DMS153 (cell line): Measurements from ENCODE around the gene AFDN.

Experiments
- DNase-seq: peaks from one replicate; lab custom pipeline; 2025; lab: John Stamatoyannopoulos, UW

AFDN gene

DNA sequence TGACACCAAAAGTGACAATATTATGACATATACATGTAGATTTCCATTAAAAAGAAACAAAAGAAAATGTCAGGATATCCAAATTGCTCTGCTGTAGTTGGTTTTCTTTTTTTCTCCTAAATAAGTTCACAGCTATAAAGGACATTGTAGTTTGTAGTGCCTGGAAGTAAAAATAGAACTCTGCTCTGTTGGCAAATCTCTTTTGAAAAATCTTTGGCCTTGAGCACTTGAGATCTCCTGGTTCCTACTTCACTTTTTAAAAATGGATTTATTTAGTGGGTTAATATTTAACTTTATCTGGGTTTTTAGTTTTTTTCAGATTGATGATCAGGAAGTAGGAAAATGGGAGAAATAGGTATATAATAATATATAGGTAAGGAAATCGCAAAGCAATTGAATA lies 52.9 kb downstream of the AFDN start:
- DNase-seq, result no peak

- no peak for DNase-seq
These were observed 54.6 kb downstream of the AFDN start for GRCh38 chr6:167881327-167881726.

DNA sequence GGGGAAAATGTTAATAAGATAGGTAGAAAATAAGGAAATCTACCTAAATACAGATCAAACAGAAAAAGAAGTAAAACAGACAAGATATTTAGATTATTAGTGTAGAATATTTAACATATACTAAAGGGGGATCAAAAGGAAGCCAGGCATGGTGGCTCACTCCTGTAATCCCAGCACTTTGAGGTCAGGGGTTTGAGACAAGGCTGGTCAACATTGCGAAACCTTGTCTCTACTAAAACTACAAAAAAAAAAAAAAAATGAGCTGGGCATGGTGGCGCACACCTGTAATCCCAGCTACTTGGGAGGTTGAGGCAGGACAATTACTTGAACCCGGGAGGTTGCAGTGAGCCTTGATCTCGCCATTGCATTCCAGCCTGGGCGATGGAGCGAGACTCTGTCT lies 55.5 kb downstream of the AFDN start:
- DNase-seq, result no peak

GRCh38 chr6:167888098-167888497 lies 61.4 kb downstream of the AFDN start:
- DNase-seq, result no peak

DNA sequence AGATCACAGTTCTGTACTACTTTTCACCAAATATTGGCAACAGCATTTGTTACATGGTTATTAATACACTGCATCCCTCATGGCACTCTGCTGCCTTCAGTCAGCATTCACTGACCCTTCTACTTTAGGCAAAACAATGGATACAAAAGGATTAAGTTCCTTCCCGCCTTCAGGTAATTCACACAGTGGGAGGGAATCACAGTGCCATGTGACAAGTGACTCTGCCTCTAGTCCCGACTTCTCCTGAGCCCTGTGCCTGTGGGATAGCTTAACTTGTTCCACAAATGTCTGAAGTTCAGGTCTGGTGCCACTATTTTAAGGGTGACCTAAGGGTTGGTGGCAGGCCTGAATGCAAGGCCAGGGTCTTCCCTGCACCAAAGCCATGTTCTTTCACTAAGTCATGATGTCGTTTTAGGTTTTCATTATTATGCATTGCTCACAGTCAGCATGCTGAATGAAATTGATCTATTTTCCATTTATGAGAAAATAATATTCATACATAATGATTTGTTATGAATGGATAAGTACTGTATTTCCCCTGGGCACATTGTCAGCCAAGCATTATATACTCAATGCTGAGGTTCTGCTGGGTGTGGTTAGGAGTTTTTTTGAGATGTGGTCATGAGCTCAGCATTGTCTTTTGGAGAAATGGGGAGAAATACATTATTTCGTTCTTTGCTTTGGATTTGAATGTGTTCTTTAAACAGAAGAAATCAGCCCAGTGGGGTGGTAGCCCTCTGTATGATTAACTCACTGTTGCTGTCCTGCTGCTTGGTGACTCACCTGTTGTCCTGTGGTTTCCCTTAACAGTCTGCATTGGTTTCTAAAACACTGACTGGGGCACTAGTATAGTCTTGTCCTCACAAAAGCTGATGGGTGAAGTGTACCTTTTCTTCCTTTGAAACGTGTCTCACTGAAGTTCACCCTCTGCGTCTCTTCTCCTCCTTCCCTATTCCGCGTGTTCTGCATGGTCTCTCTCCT lies 66.4 kb downstream of the AFDN start:
- DNase-seq, result no peak

DNA sequence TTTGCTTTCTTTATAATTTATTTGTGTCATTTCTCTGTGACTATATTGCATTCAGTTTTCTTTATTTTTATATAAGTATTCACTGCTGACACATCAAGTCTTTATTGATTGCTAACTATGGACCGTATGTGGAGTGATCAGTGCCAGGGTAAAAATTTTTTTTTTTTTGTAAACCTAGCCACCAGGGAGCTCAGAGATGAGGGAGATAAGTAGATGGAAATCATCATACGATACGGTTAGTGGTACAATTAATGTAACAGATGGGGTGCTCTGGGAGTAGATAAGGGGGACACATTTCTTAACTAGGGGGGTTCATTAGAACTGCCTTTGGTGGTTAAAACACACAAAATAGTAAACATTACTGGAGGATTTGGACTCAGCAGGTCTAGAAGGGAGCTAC lies 68.3 kb downstream of the AFDN start:
- DNase-seq, result no peak

- no peak for DNase-seq
These were observed 69.9 kb downstream of the AFDN start for GRCh38 chr6:167896648-167897047.

DNA sequence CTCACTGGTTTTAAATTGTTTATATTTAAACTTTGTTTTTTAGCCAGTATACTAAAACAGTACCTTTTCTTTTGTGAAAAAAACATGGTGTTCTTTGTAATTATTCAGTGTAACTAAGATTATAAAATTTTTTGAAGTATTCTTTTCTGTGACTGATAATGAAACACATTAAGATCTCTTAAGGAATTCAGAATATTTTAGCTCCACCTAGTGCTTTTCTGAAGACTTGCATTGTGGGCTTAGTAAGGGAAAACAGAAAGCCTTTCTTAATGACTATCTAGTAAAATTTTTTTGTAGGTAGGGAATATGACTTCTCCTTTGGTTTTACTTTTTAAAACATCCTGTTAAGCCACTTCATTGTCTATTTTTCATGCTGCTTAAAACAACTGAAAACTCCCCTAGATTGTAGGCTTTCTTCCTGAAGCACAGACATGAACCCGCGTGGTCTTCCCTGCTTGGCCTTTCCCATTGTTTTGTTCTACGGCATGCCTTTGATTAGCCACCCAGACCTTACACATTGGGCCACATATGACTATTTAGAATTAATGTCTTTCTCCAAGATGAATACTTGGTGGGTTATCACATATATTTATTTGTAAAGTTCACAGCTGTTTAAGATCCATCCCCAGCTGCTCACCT lies 72.1 kb downstream of the AFDN start:
- DNase-seq, result peak; percentile 2

DNA sequence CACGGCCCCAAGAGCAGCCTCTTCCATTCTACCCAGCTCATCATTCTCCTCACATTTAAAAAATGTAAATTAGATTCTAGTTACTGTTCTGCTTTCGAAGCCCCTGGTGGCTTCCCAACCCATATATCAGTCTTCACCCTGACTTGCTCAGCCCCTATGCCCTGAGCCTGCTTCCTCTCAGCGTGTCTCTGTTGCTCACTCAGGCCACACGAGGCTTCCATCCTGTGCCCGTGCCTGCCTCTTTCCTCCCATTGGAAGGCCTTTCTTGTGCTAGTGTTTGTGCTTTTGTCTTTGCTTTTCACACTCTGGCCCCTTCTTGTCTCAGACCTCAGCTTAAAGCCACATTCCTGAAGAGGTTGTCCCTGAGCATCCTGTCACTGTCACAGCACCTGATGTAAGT lies 78.1 kb downstream of the AFDN start:
- no peak for DNase-seq

GRCh38 chr6:167906899-167907298 lies 80.2 kb downstream of the AFDN start:
- DNase-seq, result peak; percentile 81

GRCh38 chr6:167907837-167908681 lies 81.3 kb downstream of the AFDN start:
- peak; percentile 26 for DNase-seq

DNA sequence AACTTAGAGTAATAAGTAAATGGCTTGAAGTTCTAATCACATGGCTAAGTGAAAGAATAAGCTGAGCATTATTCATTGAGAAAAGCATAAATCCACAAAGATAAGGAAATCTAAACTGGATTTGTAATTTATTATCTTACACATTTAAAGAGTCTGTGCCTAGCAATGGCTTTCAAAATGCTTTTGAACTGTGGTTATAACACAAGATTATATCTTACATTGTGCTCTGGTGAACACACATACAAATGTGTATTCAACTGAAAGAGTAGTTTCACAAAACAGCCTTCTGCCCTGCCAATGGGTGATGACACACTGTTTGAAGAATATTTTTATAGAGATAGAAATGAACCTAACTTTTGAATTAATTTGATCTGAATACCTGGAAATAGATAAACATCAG lies 83.3 kb downstream of the AFDN start:
- no peak for DNase-seq

- DNase-seq, result no peak
These were observed 83.9 kb downstream of the AFDN start for GRCh38 chr6:167910652-167911051.

DNA sequence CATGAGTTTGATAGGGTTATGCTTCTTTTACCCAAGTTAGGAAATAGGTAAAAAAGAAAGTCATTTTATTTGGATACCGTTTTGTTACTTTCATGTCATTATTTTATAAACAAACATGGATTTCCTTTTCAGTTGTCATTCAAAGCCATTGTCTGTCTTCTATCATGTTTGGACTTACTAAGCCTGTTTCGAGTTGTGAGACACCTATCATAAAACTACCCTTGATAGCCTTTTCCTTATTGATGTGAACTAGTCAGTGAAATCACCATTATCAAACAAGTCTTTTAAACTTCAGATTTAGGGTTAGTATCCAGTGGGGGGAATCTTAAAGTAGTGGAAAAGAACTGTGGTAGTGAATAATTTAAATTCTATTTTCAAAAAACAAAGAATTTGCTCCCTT lies 85.8 kb downstream of the AFDN start:
- DNase-seq, result no peak

- DNase-seq, result no peak
These were observed 87.0 kb downstream of the AFDN start for GRCh38 chr6:167913699-167914098.

DNA sequence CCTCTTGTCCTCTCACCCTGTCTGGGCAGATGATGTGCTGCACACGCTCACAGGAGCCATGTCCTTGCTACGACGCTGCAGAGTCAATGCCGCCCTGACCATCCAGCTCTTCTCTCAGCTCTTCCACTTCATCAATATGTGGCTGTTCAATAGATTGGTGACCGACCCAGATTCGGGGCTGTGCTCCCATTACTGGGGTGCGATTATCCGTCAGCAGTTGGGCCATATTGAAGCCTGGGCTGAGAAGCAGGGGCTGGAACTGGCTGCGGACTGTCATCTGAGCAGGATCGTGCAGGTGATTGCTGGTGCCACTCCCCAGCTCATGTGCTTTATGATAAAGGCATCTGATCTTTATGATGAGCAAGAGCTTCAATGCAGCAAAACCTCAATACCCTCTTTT lies 88.4 kb downstream of the AFDN start:
- no peak for DNase-seq

- DNase-seq, result no peak
These were observed 90.9 kb downstream of the AFDN start for GRCh38 chr6:167917551-167918154.

- DNase-seq, result no peak
These were observed 92.0 kb downstream of the AFDN start for GRCh38 chr6:167918548-167919278.

GRCh38 chr6:167919349-167919748 lies 92.6 kb downstream of the AFDN start:
- DNase-seq, result no peak

DNA sequence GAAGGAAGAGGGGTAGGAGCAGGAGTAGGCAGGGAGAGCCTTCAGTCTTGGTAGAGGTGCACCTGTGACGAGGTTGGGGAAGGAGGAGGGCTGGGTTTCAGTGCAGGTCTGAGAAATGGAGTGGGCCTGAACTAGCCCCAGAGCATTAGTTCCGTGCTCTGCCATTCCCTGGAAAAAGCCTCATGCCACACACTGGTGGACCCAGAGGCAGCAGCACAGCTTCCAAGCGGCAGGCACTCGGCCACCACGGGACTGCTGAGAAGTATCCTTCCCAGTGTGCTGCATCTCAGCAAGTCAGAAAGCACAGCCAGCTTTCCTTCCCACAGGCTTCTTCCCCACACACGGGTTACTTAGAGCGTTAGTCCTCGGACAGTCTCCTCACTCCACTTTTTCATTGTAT lies 93.5 kb downstream of the AFDN start:
- no peak for DNase-seq

DNA sequence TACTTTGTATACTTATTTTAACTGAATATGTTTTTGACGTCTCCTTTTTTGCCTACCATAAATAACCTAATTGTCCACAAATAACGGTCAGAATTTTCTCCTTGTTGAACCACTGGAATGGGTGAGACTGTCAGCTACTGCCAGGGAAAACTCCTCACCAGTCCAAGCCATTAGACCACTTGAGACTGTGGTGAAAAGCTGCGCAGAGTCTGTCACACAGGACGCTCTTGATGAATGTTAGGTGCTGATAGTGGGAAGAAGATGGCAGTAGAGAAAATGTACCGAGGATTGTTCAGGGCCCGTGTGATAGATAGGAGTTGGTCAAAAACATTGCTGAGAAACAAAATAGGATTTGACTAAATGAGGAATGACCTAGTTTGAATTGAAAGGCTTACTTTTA lies 95.1 kb downstream of the AFDN start:
- DNase-seq, result no peak
